ENCODE data around the gene AGXT.

The AGXT gene

GRCh38 chr2:240823449-240824336, 44.9 kb upstream of the AGXT start:
- no peak for TF ChIP-seq CTCF (IDR thresholded peaks at IDR 0.05; ENCODE audit: low read depth, low read length)

GRCh38 chr2:240825476-240825875, 43.1 kb upstream of the AGXT start:
- TF ChIP-seq CTCF (IDR thresholded peaks at IDR 0.05; ENCODE audit: low read depth, low read length), result no peak
- no peak for DNase-seq (ENCODE audit: extremely low read depth, low read depth)

More at GRCh38 chr2:240823449-240824336, 44.9 kb upstream of the AGXT start:
- DNase-seq (ENCODE audit: extremely low read depth, low read depth), result no peak

GRCh38 chr2:240831594-240832204, 36.9 kb upstream of the AGXT start:
- DNase-seq (ENCODE audit: extremely low read depth, low read depth), result no peak
- TF ChIP-seq CTCF (IDR thresholded peaks at IDR 0.05; ENCODE audit: low read depth, low read length), result no peak

GRCh38 chr2:240832205-240832727, 36.4 kb upstream of the AGXT start:
- DNase-seq (ENCODE audit: extremely low read depth, low read depth), result peak; percentile 75
- TF ChIP-seq CTCF (IDR thresholded peaks at IDR 0.05; ENCODE audit: low read depth, low read length), result no peak

- DNase-seq (ENCODE audit: extremely low read depth, low read depth), result no peak
- no peak for TF ChIP-seq CTCF (IDR thresholded peaks at IDR 0.05; ENCODE audit: low read depth, low read length)
These were observed 35.6 kb upstream of the AGXT start for GRCh38 chr2:240832921-240833494.

GRCh38 chr2:240833724-240834285, 34.8 kb upstream of the AGXT start:
- TF ChIP-seq CTCF (IDR thresholded peaks at IDR 0.05; ENCODE audit: low read depth, low read length), result no peak
- no peak for DNase-seq (ENCODE audit: extremely low read depth, low read depth)
